NCI-H128 (cell line): ENCODE results near the gene MAF.

Experiments used
- DNase-seq: peaks from one replicate; lab custom pipeline; 2025; ENCODE audit not compliant: unreplicated experiment; lab: John Stamatoyannopoulos, UW

Gene MAF

DNA sequence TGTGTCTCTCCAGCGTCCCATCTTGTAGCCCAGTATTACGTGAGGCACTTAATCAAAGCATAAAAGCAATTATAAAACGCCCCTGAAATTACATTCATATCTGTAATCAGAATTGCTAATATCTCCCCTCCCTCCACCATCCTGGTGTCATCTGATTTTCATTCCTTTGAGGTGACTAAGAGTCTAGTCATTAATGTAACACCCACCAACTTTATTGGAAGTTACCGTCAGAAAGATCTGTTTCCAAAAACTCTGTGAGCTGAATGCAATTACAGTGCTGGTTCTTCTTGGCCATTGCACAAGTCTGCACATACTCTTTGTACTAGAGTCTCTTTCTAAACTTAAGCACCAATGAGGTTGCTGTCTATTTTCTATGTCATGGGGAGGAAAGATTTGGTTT, 12.5 kb upstream of the MAF start:
- no peak for DNase-seq

DNA sequence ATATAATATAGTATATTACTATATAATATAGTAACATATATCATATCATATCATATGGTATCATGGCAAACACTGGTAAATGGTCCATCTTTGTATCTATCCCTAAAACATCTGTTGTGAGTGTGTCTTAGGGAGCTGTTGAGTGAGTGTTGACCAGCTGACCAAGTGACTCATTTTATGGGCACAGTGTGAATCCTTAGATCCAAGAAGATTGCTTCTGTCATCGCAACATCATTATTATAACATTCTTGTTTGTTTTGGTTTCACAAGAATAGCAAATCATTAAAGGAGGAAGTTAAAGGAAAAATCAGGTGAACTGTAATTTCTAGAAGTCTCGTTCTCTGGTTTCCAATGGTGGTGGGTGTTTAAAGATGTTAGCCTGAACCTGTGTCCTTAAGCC, 11.7 kb upstream of the MAF start:
- DNase-seq, result no peak

DNA sequence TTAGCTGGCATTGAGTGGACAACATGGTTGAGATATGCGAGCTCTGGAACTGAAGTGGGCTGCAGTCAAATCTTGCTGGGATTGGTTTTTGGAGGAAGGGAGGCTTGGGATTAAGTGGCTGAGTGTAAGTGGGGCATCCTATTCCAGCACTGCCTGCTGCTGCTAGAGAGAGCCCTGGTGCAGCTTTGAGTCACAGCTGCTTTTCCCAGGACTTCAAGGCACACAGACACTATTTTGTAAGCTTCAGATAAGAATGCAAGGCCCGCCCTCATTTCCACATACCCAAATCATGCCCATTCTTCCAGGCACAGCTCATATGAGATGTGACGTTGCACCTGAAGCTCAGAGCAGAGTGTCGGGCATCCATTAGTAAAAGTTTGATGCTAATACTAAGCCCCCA, 10.2 kb upstream of the MAF start:
- no peak for DNase-seq

DNA sequence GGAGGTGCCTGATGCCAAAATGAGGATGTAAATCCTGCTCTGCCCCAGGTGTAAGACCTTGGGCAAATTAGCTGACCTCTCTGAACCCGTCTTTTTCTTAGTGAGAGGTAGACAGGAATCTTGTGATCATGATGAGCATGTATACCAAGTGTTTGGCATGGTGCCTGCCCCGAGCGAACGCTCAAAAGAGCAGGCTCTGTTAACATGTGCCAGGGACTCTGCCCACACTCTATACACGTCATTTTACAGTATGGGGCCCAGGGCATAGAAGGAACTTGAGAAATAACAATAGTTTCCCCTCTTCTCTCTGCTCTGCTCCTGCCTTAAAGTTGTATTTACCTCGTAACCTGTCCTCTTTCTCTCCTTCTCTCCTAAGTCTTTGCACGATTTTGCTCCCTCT, 9.3 kb upstream of the MAF start:
- DNase-seq, result no peak

DNA sequence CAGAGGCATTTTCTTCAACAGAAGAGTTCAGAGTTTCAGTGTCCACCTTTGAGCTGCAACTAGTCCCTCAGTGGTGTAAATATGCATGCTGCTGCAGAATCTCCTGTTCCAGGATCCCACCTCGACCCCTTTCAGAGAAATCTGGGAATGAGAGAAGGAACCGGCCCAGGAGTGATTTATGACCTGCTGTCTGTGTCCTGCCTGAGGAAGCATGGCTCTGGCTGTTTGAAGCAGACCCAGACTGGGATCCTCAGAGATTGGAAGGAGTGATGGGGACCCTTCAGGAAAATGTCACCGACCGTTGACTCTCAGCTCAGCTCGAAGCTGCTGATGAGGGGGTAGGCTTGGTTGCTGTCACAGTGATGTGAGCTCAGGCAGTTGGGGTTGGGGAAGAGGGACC, 8.4 kb upstream of the MAF start:
- DNase-seq, result no peak

DNA sequence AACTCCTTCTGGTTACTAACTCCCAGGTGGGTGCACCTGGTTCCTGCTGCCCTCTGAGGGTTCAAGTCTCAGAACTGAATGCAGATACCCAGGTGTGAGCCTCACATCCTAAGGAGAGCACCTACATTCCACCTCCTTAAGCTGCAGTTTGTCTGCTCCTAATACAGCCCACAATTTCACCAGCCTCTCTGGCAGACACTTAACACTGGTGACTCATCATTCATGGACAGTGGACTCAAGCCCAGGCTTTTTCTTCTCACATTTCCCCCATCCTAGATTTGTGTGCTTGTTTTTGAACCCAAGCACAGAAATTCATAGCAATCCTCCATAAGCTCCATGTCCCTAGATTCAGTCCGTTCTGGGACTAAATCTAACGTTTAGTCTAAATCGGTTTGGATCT, 7.0 kb upstream of the MAF start:
- DNase-seq, result no peak

DNA sequence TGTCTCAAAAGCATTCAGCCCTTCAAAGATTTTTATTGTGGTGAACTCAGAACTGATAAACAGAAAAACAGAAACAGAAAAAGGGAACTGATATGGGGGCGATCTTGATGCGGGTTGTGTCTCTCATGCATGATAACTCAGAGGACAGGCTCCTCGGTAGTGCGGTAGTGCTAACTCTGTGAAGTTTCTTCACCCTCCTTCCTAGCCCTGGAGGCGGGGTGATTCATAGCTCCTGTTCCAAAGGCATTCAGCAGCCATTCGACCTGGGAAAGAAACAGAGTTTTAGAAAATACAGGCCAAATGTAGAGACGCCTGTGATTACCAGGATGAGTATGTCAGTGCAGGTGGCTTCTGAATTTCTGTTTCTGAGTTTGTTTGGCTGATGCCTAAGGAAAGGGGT, 5.5 kb upstream of the MAF start:
- DNase-seq, result no peak

DNA sequence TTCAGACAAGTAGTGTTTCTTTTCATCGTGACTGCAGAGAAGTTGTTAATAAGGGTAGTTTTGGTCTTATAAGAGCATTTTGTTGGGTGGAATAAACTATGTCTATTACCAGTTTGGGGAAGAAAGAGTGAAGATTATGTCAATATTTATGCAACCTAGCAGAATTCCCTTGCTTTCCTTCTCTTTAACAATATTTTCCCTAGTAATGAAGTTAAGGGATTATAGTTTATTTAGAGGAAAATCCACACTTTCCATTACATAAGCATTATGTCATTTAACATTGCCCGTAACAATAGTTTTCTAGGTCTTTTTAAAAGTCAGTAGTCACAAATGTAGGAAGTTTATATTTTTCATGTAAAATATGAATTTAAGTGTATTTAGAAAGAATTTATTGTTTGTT, 2.5 kb upstream of the MAF start:
- DNase-seq, result no peak

DNA sequence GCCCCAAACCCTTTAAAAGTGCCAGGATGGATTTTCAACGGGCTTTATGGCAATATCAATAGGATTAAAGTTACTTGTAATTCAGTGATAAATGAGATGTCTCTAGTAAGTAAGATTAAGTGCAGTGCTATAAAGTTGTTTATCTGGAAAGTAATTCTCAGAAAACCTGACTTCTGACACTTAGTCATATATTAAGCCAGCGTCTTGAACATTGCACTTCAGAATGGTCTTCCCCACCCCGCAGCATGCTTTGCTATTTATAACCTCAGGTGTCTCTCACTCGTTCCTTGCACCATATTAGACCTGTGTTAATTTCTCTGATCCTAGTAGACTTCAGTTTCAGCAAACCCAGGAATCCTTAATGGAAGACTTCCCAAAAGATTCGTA, 2.1 kb upstream of the MAF start:
- DNase-seq, result no peak

DNA sequence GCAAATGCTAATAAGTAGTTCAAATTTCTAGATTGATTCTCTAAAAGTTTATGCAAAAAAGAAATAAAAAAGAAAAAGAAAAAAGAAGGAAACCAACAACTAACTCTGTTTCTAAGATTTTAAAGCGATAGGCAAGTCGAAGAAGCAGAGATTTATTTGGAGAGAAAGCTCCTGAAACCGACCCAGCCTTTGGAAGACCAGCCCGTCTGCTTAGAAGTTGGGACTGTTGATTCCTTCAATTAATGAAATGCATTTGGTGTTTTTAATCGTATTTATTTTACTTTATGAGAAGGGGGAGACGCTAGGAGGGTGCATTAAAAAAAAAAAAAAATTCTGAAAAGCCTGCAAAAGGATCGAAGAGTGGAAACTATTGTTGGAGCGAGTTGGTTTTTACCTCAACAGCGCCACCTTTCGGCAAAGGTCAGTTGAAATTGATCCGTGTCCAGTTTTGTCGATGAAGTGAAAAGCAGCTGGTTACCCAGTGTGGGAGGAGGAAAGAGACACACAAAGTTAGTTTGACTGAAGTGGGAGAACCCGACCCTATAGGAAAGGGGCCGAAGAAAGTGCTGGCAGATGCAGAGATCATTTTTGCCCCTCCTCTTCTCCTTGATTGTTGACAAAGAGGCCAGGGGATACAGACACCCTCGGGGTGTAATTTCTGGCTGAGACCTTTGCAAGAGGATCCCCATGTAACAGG, 1.5 kb upstream of the MAF start:
- DNase-seq, result peak; percentile 78

DNA sequence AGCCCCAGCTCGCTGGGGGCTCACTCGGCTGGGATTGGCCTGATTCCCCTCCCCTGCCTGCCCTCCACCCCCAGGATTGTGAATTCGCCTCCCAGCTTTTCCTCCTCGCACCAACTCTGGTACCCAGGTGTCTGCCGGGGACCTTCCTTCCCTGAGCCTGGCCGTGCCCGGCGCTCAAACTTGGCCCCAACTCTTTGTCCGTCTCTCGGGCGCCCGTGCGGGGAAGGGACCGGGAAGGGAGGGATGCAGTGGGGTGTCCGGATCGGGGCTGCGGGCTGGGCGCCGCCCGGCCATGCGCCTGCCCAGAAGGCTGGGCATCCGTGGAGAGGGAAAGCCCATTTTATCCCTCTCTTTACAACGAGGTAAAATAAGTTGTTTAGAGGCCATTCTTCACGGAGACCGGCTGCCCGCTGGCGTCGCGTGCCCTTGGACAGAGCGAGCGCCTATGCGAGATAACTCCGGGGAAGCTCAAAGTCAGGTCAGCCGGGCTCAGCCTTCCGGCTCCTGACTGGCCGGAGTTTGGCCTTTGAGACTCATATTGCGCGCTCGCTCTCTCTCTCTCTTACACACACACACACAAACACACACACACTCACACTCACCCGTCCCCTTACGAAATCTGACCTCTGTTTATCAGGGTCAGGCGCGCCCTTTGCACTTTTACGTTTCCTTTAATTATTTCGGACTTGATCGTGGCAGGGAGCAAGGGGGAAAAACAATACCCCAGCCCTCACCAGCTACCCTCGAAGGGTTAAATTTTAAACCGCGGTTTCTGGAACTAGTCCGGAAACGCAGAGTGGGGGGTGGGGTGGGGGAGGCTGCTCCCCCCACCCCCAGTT, 774 bp upstream of the MAF start:
- no peak for DNase-seq

DNA sequence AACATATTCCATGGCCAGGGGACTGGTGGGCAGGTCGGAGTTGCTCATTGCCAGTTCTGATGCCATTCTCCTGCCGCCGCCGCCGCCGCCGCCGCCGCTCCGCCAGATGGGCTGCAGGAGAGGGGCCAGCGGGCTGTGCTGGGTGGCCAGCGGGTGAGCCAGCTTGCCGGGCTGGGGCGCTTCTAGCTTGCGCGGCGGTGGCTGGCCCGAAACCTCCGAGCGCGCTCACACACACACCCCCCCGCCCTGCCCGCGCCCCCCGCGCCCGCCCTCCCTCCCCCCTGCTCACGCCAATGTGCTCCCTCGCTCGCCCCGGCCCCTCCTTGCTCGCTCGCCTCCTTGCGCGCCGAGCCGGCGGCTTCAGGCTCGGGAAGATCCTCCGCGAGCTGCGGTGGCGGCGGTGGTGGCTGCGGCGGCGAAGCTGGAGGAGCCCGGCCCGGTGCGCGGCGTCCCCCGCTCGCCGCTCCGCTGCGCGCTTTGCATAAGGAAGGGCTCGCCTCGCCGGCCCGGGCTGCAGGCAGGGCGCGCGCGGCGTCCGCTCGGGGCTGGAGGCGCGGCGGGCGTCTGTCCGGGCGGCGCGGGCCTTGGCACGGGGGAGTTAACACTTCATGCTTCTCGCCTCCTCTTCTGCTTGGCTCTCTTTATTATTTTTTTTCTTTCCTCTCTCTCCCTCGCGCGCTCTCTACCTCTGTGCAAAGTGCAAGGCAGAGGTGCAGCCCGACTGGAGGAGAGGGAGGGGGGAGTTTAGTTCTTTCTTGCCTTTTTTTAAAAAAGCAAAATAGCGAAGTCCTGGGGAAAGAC, 500 bp downstream of the MAF start:
- no peak for DNase-seq

DNA sequence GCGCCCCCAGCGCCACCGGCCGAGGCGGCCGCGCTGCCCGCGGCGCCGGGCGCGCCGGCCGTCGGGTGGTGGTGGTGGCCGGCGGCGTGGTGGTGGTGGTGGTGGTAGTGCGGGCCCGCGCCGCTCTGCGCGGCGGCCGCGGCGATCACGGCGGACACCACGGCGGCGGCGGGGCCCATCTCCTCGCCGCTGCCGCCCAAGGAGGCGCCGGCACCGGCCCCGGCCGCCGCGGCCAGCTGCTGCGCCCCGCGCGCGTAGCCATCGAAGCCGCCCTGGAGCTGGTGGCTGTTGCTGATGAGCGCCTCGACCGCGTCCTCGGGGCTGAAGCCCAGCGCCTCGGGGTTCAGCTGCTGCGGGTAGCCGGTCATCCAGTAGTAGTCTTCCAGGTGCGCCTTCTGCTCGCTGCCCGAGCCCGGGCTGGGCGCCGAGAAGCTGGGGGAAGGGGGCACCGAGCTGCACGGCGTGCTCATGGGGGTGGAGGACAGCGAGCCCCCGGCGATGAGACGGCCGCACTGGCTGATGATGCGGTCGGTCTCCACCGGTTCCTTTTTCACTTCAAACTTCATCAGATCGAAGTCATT, 1.2 kb downstream of the MAF start:
- DNase-seq, result no peak

DNA sequence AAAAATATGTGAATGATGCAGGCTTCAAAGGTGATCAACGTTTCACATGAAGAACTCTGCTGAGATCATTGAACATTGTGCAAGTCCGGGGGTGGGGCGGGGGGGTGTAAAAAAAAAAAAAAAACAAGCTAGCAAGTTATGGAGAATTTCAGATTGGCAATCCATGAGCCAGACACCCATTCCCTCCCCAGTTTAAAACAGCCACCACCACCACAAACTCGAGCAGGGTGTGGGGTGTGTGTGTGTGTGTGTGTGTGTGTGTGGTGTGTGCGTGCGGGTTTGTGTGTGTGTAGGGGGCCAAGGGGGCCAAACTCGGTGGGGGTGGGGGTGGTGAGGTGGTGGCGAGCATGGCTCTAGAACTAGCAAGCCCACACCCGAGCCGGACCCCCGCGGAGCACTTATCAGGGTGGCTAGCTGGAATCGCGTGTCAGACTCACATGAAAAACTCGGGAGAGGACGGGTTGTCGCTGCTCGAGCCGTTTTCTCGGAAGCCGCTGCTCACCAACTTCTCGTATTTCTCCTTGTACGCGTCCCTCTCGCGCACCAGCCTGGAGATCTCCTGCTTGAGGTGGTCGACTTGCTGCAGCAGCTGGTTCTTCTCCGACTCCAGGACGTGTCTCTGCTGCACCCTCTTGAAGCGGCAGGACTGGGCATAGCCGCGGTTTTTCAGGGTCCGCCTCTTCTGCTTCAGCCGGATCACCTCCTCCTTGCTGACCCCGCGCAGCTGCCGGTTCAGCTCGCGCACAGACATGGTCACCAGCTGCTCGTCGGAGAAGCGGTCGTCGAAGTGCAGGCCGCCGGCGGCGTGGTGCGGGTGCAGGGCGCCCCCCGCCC, 2.0 kb downstream of the MAF start:
- DNase-seq, result peak; percentile 34

DNA sequence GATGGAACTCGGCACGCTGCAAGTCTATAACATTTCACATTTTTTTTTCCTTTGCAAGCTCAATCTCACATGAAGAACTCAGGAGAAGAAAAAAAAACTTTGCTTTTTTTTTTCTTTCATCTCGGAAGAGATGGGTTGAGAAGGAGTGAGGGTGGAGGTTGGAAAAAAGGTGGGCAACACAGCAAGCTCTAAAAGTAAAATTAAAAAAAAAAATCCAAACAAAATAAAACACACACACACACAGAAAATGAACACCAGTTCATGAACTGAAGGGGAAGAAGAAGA, 2.5 kb downstream of the MAF start:
- no peak for DNase-seq

DNA sequence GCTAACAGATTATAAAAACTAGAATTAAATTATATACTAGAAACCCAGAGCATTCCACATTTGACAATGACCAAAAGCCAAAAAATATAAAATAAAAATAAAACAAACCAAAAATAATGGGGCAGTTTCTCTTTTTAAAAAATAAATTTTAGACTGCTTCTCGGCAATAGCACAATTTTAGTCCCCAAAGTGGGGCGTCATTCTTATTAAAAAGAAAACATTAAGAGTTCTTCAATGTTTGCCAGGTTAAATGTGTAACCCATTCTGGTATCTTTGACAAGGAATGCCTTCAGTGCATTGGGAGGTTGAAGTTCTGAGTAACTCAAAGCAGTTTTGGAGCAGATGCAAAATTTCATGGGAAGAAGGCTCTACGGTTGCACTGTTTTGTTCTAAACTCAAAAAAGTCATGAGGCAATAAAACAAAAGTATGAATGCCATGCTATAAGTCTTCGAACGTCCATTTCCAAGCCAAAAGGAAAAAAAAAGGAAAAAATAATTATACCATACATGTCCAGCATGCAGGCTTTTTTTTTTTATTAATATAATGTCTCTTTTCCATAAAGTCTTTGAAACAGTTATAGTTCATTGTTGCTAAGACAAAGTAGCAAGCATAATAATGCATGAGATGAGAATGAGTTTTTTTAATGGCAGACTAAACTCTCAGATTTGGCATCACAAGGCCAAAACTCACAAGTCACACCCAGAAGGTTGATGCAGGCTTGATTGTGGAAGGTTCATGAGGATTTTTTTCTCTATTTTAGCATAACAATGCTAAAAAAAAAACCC, 3.1 kb downstream of the MAF start:
- DNase-seq, result no peak

DNA sequence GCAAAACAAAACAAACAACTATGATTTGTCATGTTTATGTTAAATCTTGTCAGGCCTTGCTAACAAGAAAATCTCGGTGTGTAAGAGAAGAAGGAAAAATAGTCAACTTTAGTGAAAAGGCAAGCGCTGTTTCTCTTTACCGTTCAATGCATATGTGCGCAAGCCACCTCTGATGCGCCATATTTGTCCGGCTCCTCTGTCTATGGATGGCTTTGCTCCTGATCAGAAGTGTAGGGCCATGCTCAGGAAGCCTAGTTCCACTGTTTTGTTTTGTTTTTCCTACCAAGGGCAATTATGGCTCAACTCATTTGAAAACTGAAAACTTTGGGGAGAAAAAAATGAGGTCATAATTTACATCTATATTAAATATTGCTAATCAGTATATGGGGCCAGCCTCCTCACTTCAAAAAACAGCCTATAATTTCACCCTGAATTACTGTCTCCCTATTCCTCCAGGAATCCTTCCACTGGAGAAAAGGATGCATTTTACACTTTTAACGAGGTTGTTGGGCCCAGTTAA, 4.5 kb downstream of the MAF start:
- no peak for DNase-seq

DNA sequence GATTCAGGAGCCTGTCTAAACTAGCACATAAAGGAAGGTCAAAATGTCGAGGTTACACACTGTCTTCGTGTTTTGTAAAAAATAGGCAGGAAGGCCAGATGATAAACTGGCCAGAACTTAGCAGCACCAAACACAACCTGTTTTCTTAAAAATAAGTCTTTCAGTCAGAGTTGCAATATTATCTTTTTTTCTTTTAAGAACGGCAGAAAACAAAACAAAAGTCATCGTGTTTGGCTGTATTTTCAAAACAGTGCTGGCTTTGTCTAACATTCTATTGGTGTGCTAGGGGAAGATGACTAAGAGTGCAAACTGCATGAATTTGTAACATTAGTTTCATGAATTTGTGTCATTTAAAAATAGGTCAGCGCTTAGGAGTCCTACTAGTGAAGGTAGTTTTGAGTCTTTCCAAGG, 5.3 kb downstream of the MAF start:
- no peak for DNase-seq

DNA sequence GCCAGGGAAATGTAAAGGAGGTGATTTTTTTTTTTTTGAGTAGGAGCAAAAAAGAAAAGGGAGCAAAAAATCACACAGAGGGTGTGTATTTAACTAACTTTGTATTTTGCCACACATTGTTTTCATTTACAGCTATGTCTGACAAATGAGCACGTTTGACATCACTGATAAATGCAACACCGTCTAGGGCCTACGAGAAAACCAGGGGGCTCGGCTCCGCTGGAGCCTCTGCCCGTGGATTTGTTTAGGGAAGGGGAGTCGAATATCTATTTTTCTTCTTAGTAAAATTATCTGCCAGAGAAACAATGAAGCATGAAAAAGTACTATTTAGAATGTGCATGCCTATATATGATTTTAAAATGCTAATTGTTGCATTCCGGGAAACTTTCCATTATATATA, 6.8 kb downstream of the MAF start:
- DNase-seq, result no peak

DNA sequence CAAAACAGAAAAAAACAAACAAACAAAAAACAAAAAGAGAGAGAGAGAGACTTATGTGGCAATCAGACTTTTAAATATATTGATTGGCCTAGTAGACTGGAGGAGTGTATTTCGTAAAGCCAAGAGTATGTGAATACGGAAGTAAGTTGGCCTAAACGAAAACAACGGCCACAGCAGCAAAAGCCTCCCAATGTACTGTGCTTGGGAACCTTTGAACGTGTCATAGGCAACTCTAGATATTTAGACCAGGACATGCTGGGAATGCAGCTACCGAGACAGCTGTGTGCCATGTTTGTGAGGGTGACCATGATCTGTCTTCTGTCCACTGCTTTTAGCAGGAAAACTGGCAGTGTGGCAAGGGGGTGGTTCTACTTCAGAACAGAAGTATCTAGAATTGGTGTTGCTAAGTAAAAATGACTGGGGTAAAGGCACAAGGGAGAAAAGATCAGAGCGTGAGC, 7.4 kb downstream of the MAF start:
- DNase-seq, result no peak
